DND-41 (cell line): ENCODE data around the gene TXLNB.

Source experiments
- EZH2 ChIP-seq: IDR thresholded peaks from 3 replicates; pipeline ENCODE4 v1.6.1; 2012; ENCODE audit warnings: borderline replicate concordance, low read depth, mild to moderate bottlenecking, moderate library complexity, low read length, inconsistent platforms; ENCODE audit not compliant: severe bottlenecking
- TF ChIP-seq, protein P1 (sequence below): IDR thresholded peaks from 2 replicates; pipeline ENCODE4 v1.5.1; 2012; ENCODE audit warnings: borderline replicate concordance, low read length, moderate library complexity, mild to moderate bottlenecking; ENCODE audit not compliant: poor library complexity, severe bottlenecking; ENCODE audit errors: extremely low read depth

DNA sequence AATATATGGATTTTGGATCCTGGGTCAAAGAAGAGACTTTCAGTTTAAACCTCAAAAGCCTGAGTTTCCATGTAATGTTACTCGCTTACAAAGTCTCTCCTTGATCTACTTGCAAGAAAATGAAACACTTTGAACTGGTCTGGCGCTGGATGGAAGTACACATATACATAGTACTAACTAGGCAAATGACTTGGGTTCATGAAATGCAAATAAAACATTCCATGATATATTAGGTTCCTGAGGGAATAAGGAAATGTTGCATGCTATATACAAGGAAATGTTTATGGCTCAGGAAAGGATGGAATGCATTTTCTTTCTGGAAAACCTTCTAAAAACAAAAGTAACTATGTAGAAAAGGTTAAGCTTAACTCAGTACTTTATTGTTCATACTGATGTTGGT lies 11.4 kb upstream of the TXLNB start:
- TF ChIP-seq, protein P1, sequence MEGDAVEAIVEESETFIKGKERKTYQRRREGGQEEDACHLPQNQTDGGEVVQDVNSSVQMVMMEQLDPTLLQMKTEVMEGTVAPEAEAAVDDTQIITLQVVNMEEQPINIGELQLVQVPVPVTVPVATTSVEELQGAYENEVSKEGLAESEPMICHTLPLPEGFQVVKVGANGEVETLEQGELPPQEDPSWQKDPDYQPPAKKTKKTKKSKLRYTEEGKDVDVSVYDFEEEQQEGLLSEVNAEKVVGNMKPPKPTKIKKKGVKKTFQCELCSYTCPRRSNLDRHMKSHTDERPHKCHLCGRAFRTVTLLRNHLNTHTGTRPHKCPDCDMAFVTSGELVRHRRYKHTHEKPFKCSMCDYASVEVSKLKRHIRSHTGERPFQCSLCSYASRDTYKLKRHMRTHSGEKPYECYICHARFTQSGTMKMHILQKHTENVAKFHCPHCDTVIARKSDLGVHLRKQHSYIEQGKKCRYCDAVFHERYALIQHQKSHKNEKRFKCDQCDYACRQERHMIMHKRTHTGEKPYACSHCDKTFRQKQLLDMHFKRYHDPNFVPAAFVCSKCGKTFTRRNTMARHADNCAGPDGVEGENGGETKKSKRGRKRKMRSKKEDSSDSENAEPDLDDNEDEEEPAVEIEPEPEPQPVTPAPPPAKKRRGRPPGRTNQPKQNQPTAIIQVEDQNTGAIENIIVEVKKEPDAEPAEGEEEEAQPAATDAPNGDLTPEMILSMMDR: no peak
- no peak for TF ChIP-seq EZH2
